Measurements from ENCODE around the gene NDUFB7. TPM values are rescaled to one million over a fixed set of nuclear protein-coding genes. Genes with fewer than 3 reads are reported as not detected.
A peak's percentile ranks its signal among the peaks of the same experiment; 100 is the strongest.

The NDUFB7 gene
- total RNA-seq, 1 experiment from 2014 or later: 254 TPM

- Mint-ChIP-seq H3K4me3 (peak overlapping the region; percentile 92), H3K36me3 (peaks cover 25% of the 10 kb centered on the region), H3K27ac (peak overlapping the region; percentile 74; the same call in 1 of the 2 replicates), H3K9me3 (no peaks in the 10 kb centered on the region), H3K4me1 (peaks cover 27% of the 10 kb centered on the region), H3K27me3 (ENCODE audit: low read depth) (no peaks in the 10 kb centered on the region)
- ChIA-PET POLR2A (interaction anchor here (1.1 to 1.5 kb wide), 5 partner anchors 13 to 39 kb away, joined by 3 to 6 read pairs (median 4); partner anchors contain the start of gene GIPC1), CTCF (interaction anchor here (0.9 to 3.8 kb wide), 7 partner anchors 12 to 45 kb away, joined by 3 to 34 read pairs (median 9); partner anchors contain the start of gene GIPC1)
- DNase-seq (ENCODE audit: low spot score) (no peak), ATAC-seq (no peak)
- TF ChIP-seq, protein P1, sequence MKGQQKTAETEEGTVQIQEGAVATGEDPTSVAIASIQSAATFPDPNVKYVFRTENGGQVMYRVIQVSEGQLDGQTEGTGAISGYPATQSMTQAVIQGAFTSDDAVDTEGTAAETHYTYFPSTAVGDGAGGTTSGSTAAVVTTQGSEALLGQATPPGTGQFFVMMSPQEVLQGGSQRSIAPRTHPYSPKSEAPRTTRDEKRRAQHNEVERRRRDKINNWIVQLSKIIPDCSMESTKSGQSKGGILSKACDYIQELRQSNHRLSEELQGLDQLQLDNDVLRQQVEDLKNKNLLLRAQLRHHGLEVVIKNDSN (CRISPR knock-in tag; IDR thresholded peaks at IDR 0.05): no peak
- TF ChIP-seq HMGA2 (CRISPR knock-in tag; IDR thresholded peaks at IDR 0.05): no peak
- TF ChIP-seq NFATC4 (CRISPR knock-in tag; IDR thresholded peaks at IDR 0.05): no peak
- no peak for TF ChIP-seq TCF7 (CRISPR knock-in tag; IDR thresholded peaks at IDR 0.05; ENCODE audit: low read depth)
- 0 out of 2 replicates have a peak, but pooled peaks have one; percentile 12 for TF ChIP-seq ZNF232 (CRISPR knock-in tag; IDR thresholded peaks at IDR 0.05)
- TF ChIP-seq GABPB1 (CRISPR knock-in tag; IDR thresholded peaks at IDR 0.05): no peak
- TF ChIP-seq NFYB (CRISPR knock-in tag; conservative IDR thresholded peaks at IDR 0.05; ENCODE audit: low read depth): no peak
- TF ChIP-seq JUN (CRISPR knock-in tag; IDR thresholded peaks at IDR 0.05): no peak
These were observed 54.4 kb downstream of the NDUFB7 start for GRCh38 chr19:14517446-14517839.

DNA sequence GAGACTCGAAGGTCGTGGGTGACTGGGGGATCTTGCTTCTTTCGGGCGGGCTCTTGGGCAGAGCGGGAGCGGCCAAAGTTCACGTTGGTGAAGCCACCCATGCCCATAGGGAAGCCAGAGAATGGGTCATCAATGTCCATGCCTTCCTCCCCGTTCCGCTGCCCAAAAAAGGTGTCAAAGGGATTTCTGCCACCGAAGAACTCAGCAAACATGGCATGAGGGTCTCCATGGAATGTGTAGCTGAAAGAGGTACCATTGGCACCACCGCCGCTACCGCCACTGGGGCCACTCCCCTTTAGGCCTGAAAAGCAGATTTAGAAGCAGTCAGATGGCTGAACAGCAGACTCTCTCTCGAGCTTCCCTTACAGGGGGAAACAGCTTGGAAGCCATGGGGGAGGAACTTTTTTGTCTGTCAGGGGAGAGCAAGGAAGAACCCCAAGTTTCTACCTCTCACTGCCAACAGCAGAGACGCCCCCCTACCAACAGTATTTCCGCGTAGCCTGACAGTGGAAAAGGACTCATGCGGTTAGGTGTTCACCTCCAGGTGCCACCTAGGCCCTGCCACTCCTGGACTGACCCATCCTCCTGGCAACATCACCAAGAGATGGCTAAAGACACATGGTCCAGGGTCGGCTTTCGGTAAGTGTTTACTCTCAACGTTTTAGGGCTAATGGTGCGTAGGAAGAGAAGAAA lies 55.0 kb downstream of the NDUFB7 start:
- no peak for DNase-seq (ENCODE audit: low spot score)
- ChIA-PET POLR2A (interaction anchor here (1.1 to 1.5 kb wide), 2 partner anchors 13 to 21 kb away, joined by 3 to 4 read pairs; partner anchors contain the start of gene GIPC1), CTCF (interaction anchor here (0.9 to 3.8 kb wide), 4 partner anchors 12 to 45 kb away, joined by 3 to 34 read pairs (median 23); no protein-coding TSS in a partner anchor)
- Mint-ChIP-seq H3K4me3 (peak overlapping the region; percentile 92), H3K27ac (peak overlapping the region; percentile 83), H3K27me3 (ENCODE audit: low read depth) (no peaks in the 10 kb centered on the region), H3K36me3 (peaks cover 25% of the 10 kb centered on the region), H3K9me3 (no peaks in the 10 kb centered on the region), H3K4me1 (peaks cover 27% of the 10 kb centered on the region)
- no peak for ATAC-seq
- TF ChIP-seq E2F1 (CRISPR knock-in tag; IDR thresholded peaks at IDR 0.05) (no peak), ZBTB43 (CRISPR knock-in tag; IDR thresholded peaks at IDR 0.05) (no peak), PREB (CRISPR knock-in tag; IDR thresholded peaks at IDR 0.05; ENCODE audit: borderline replicate concordance) (no peak), ATF6 (CRISPR knock-in tag; IDR thresholded peaks at IDR 0.05) (no peak), ELF4 (CRISPR knock-in tag; IDR thresholded peaks at IDR 0.05; ENCODE audit: low read depth) (no peak), KAT7 (CRISPR knock-in tag; IDR thresholded peaks at IDR 0.05; ENCODE audit: borderline replicate concordance) (no peak), FOXP1 (CRISPR knock-in tag; IDR thresholded peaks at IDR 0.05; ENCODE audit: borderline replicate concordance) (no peak), ZNF219 (CRISPR knock-in tag; IDR thresholded peaks at IDR 0.05; ENCODE audit: borderline replicate concordance) (no peak), FOXP4 (CRISPR knock-in tag; IDR thresholded peaks at IDR 0.05) (no peak), ZNF416 (CRISPR knock-in tag; IDR thresholded peaks at IDR 0.05) (no peak), HMGA2 (CRISPR knock-in tag; IDR thresholded peaks at IDR 0.05) (no peak), GTF2I (CRISPR knock-in tag; conservative IDR thresholded peaks at IDR 0.05) (no peak)
- TF ChIP-seq, protein P2, sequence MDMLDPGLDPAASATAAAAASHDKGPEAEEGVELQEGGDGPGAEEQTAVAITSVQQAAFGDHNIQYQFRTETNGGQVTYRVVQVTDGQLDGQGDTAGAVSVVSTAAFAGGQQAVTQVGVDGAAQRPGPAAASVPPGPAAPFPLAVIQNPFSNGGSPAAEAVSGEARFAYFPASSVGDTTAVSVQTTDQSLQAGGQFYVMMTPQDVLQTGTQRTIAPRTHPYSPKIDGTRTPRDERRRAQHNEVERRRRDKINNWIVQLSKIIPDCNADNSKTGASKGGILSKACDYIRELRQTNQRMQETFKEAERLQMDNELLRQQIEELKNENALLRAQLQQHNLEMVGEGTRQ (CRISPR knock-in tag; IDR thresholded peaks at IDR 0.05): no peak
- TF ChIP-seq, protein P3, sequence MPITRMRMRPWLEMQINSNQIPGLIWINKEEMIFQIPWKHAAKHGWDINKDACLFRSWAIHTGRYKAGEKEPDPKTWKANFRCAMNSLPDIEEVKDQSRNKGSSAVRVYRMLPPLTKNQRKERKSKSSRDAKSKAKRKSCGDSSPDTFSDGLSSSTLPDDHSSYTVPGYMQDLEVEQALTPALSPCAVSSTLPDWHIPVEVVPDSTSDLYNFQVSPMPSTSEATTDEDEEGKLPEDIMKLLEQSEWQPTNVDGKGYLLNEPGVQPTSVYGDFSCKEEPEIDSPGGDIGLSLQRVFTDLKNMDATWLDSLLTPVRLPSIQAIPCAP (CRISPR knock-in tag; IDR thresholded peaks at IDR 0.05): no peak
- TF ChIP-seq, protein P4, sequence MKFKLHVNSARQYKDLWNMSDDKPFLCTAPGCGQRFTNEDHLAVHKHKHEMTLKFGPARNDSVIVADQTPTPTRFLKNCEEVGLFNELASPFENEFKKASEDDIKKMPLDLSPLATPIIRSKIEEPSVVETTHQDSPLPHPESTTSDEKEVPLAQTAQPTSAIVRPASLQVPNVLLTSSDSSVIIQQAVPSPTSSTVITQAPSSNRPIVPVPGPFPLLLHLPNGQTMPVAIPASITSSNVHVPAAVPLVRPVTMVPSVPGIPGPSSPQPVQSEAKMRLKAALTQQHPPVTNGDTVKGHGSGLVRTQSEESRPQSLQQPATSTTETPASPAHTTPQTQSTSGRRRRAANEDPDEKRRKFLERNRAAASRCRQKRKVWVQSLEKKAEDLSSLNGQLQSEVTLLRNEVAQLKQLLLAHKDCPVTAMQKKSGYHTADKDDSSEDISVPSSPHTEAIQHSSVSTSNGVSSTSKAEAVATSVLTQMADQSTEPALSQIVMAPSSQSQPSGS (CRISPR knock-in tag; IDR thresholded peaks at IDR 0.05; ENCODE audit: borderline replicate concordance, low read depth): no peak

Measured in WTC11 (cell line).